IMR-90 (cell line): ENCODE measurements around the gene IRF2BP1. TPM values are rescaled to one million over a fixed set of nuclear protein-coding genes. Genes with fewer than 3 reads are reported as not detected.

Experiments
- ATAC-seq: fragments of 200-7000 bp; cut with Tn5 transposase; 2 replicates; pipeline ENCODE4 v1.9.1; 2020; ENCODE audit warnings: low read depth, mild to moderate bottlenecking, moderate library complexity
- BruUV-seq: library from RNA; stranded (reverse); fragments of 400-500 nt; replicated peaks from 2 replicates; lab custom pipeline; 2021; lab: Mats Ljungman, UMichigan
- CTCF ChIA-PET: fragments of 300-600 bp; formaldehyde crosslinking; extraction: SDS; loops from one replicate; lab custom pipeline; 2021; ENCODE audit warnings: antibody characterized with exemption; lab: Yijun Ruan, JAX
- POLR2A ChIA-PET: fragments of 300-600 bp; sonication (Branson Sonifier 250); formaldehyde crosslinking; loops from one replicate; lab custom pipeline; 2022; ENCODE audit warnings: antibody characterized with exemption; ENCODE audit not compliant: unreplicated experiment; lab: Charles Lee
- DNase-seq: peaks from one replicate; pipeline ENCODE4 v3.0.0; 2013
- H2AFZ ChIP-seq: replicated peaks from 2 replicates; pipeline ENCODE3; 2013; ENCODE audit warnings: low read length, mild to moderate bottlenecking; ENCODE audit not compliant: poor library complexity
- H2AK5ac ChIP-seq: 2 replicates; pipeline ENCODE4 v1.6.1; 2013; ENCODE audit warnings: low read depth, low read length, inconsistent platforms
- H2AK9ac ChIP-seq: replicated peaks from 2 replicates; pipeline ENCODE3; 2013; ENCODE audit warnings: mild to moderate bottlenecking, low read depth, low read length, moderate library complexity; ENCODE audit not compliant: poor library complexity
- H2BK120ac ChIP-seq: 2 replicates; pipeline ENCODE4 v1.6.1; 2013; ENCODE audit warnings: low read depth, low read length, inconsistent platforms
- H2BK15ac ChIP-seq: 3 replicates; pipeline ENCODE4 v1.6.1; 2013; ENCODE audit warnings: low read depth, low read length, inconsistent platforms
- H2BK20ac ChIP-seq: 2 replicates; pipeline ENCODE4 v1.6.1; 2013; ENCODE audit warnings: low read depth, mild to moderate bottlenecking, inconsistent platforms, low read length, moderate library complexity
- H2BK5ac ChIP-seq: 2 replicates; pipeline ENCODE4 v1.6.1; 2013; ENCODE audit warnings: mild to moderate bottlenecking, low read depth, low read length, inconsistent platforms; ENCODE audit not compliant: poor library complexity, severe bottlenecking
- H3K14ac ChIP-seq: replicated peaks from 2 replicates; pipeline ENCODE4 v1.6.1; 2013; ENCODE audit warnings: low read depth, low read length, inconsistent platforms
- H3K18ac ChIP-seq: 2 replicates; pipeline ENCODE4 v1.6.1; 2013; ENCODE audit warnings: low read depth, low read length, control low read depth
- H3K23ac ChIP-seq: 2 replicates; pipeline ENCODE4 v1.6.1; 2013; ENCODE audit warnings: low read depth, low read length, inconsistent platforms
- H3K27ac ChIP-seq: 2 replicates; pipeline ENCODE4 v1.5.1; 2013; ENCODE audit warnings: mild to moderate bottlenecking, control low read depth, low read length; ENCODE audit not compliant: insufficient read depth
- H3K27me3 ChIP-seq: 2 replicates; pipeline ENCODE4 v1.6.1; 2013; ENCODE audit warnings: low read length; ENCODE audit not compliant: control insufficient read depth, insufficient read depth
- H3K36me3 ChIP-seq: 2 replicates; pipeline ENCODE4 v1.6.1; 2013; ENCODE audit warnings: low read length, mixed read lengths; ENCODE audit not compliant: control insufficient read depth, insufficient read depth
- H3K4ac ChIP-seq: 2 replicates; pipeline ENCODE4 v1.6.1; 2013; ENCODE audit warnings: low read depth, low read length, inconsistent platforms
- H3K4me1 ChIP-seq: 2 replicates; pipeline ENCODE4 v1.6.1; 2013; ENCODE audit warnings: low read length, mixed read lengths; ENCODE audit not compliant: control insufficient read depth, insufficient read depth
- H3K4me2 ChIP-seq: 2 replicates; pipeline ENCODE4 v1.6.1; 2013; ENCODE audit warnings: low read depth, mild to moderate bottlenecking, control low read depth, low read length, moderate library complexity
- H3K4me3 ChIP-seq: 2 replicates; pipeline ENCODE4 v1.5.1; 2013; ENCODE audit warnings: low read depth, mild to moderate bottlenecking, control low read depth, low read length, moderate library complexity; ENCODE audit not compliant: insufficient read depth
- H3K56ac ChIP-seq: 2 replicates; pipeline ENCODE4 v1.6.1; 2013; ENCODE audit warnings: low read length, inconsistent platforms; ENCODE audit not compliant: insufficient read depth; ENCODE audit errors: extremely low read depth
- H3K79me1 ChIP-seq, 2 experiments: 2 replicates each; pipeline ENCODE4 v1.6.1; 2013; ENCODE audit warnings: low read length in 2 of 2, inconsistent platforms in 1 of 2, low read depth in 1 of 2
- H3K9ac ChIP-seq: 2 replicates; pipeline ENCODE4 v1.6.1; 2013; ENCODE audit warnings: low read depth, low read length, control low read depth
- H3K9me1 ChIP-seq: 2 replicates; pipeline ENCODE4 v1.6.1; 2013; ENCODE audit warnings: low read length, inconsistent platforms; ENCODE audit not compliant: insufficient read depth
- H3K9me3 ChIP-seq: 2 replicates; pipeline ENCODE4 v1.6.1; 2013; ENCODE audit warnings: low read length; ENCODE audit not compliant: control insufficient read depth, insufficient read depth
- H4K20me1 ChIP-seq: 2 replicates; pipeline ENCODE4 v1.6.1; 2013; ENCODE audit warnings: low read length, inconsistent platforms; ENCODE audit not compliant: insufficient read depth
- H4K5ac ChIP-seq: 2 replicates; pipeline ENCODE4 v1.6.1; 2013; ENCODE audit warnings: mild to moderate bottlenecking, low read depth, low read length, control low read depth
- H4K8ac ChIP-seq, 2 experiments: 2 replicates each; pipeline ENCODE4 v1.6.1; 2013; ENCODE audit warnings: low read depth in 2 of 2, low read length in 2 of 2, control low read depth in 1 of 2, inconsistent platforms in 1 of 2
- H4K91ac ChIP-seq: 2 replicates; pipeline ENCODE4 v1.6.1; 2013; ENCODE audit warnings: low read depth, low read length, inconsistent platforms; ENCODE audit not compliant: insufficient read depth
- BHLHE40 ChIP-seq: fragments of 150-350 bp; IDR thresholded peaks from 2 replicates; pipeline ENCODE4 v1.6.1; 2016; ENCODE audit warnings: mild to moderate bottlenecking, low read depth, low read length
- CEBPB ChIP-seq: IDR thresholded peaks from 2 replicates; pipeline ENCODE4 v1.6.1; 2012; ENCODE audit warnings: low read depth, low read length, improper control_type of control experiment
- CHD1 ChIP-seq: IDR thresholded peaks from 2 replicates; pipeline ENCODE4 v1.6.1; 2012; ENCODE audit warnings: low read depth, low read length, improper control_type of control experiment
- MAFK ChIP-seq: IDR thresholded peaks from 2 replicates; pipeline ENCODE4 v1.6.1; 2012; ENCODE audit warnings: low read depth, low read length, improper control_type of control experiment
- MAZ ChIP-seq: IDR thresholded peaks from 2 replicates; pipeline ENCODE4 v1.6.1; 2012; ENCODE audit warnings: low read depth, mild to moderate bottlenecking, low read length, improper control_type of control experiment, moderate library complexity, borderline replicate concordance
- POLR2A ChIP-seq: IDR thresholded peaks from 2 replicates; pipeline ENCODE4 v1.6.1; 2012; ENCODE audit warnings: mild to moderate bottlenecking, low read depth, low read length
- RCOR1 ChIP-seq: IDR thresholded peaks from 2 replicates; pipeline ENCODE4 v1.6.1; 2012; ENCODE audit warnings: mild to moderate bottlenecking, low read length, improper control_type of control experiment; ENCODE audit not compliant: insufficient replicate concordance
- RFX5 ChIP-seq: IDR thresholded peaks from 2 replicates; pipeline ENCODE4 v1.8.0; 2012; ENCODE audit warnings: low read depth, mild to moderate bottlenecking, low read length, moderate library complexity
- WGBS, 2 experiments: methylation state at CpG; one replicate each; pipeline versions ENCODE4 v1.1.5 to v1.1.7; 2013; ENCODE audit warnings: missing lambda C conversion rate in 2 of 2; ENCODE audit not compliant: insufficient read length in 1 of 2; ENCODE audit errors: extremely low coverage in 2 of 2; 5-methylcytosine and 5-hydroxymethylcytosine counted together
- dilution Hi-C: fragments of 300-500 bp; cut with HindIII; formaldehyde crosslinking; loops from one replicate; pipeline ENCODE4 v1.14.3; 2018; ENCODE audit warnings: low sequenced_read_pairs; ENCODE audit not compliant: unreplicated experiment
- in situ Hi-C: fragments of 300-500 bp; cut with MboI; formaldehyde crosslinking; loops from 3 replicates; pipeline ENCODE4 v1.14.3; 2019; ENCODE audit warnings: low sequenced_read_pairs, inconsistent platforms, mixed read lengths
- intact Hi-C: fragments of 100-400 bp; cut with micrococcal nuclease; formaldehyde crosslinking; loops from 2 replicates; pipeline ENCODE4 v1.10.0; 2022
- polyA plus RNA-seq, 3 experiments: library from polyadenylated mRNA; depleted of rRNA; stranded (reverse); fragments of >200 nt; gene quantifications; 2 replicates each; pipeline ENCODE4 v1.2.3, GENCODE V29; 2012; ENCODE audit warnings: low replicate concordance in 1 of 3
- total RNA-seq: library from RNA; depleted of rRNA; stranded (reverse); fragments of >200 nt; gene quantifications from 2 replicates; pipeline ENCODE4 v1.2.3, GENCODE V29; 2012
- TF ChIP-seq, protein P1 (sequence below): fragments of 150-350 bp; IDR thresholded peaks from 2 replicates; pipeline ENCODE4 v1.6.1; 2016; ENCODE audit warnings: low read depth, mild to moderate bottlenecking, low read length, moderate library complexity, borderline replicate concordance

Gene IRF2BP1
- total and polyA plus RNA-seq, 2 of the 4 experiments (the other 2 are of a cell fraction) = 4.5 to 8.5 TPM

DNA sequence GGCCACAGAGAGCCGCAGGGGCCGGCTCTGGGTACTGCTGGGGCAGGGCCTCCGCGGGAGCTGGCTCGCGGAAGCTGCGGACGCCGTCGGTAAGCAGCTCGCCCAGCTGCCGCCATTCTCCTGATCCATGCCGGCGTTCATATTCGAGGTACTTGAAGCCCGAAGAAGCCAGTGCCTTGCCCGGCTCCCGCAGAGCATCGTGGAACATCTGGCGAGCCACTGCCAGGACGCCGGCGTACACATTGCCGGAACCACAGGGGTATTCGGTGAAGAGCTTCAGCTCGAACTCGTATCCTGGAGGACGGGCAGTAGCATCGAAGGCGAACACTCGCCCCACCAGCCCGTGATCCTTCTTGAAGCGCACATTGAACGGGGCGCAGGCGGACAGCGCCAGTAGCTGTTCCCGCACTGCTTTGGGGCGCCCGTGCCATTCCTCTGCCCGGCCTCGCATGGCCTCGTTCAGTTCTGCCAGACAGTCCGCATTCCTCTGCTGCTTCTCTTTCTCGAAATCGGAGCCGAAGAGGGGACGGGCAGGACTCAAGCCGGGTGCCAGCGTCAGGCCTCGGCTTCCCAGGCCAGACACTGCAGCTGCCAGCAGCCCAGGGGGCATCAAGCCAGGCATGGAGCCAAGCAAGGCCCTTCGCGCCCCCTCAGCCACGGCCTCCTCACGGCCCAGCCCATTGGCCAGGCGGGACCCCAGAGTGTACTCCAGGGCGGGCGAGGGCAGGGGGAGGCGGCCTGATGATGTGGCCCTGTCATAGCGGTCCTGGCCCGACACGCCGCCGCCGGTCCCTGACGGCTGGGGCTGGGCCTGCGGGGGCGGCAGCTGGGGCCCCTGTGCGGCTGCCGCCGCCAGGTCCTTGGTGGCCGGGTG, 1.0 kb downstream of the IRF2BP1 start (continued):
- no peak for TF ChIP-seq RFX5
- no peak for TF ChIP-seq MAFK
- no peak for TF ChIP-seq POLR2A

DNA sequence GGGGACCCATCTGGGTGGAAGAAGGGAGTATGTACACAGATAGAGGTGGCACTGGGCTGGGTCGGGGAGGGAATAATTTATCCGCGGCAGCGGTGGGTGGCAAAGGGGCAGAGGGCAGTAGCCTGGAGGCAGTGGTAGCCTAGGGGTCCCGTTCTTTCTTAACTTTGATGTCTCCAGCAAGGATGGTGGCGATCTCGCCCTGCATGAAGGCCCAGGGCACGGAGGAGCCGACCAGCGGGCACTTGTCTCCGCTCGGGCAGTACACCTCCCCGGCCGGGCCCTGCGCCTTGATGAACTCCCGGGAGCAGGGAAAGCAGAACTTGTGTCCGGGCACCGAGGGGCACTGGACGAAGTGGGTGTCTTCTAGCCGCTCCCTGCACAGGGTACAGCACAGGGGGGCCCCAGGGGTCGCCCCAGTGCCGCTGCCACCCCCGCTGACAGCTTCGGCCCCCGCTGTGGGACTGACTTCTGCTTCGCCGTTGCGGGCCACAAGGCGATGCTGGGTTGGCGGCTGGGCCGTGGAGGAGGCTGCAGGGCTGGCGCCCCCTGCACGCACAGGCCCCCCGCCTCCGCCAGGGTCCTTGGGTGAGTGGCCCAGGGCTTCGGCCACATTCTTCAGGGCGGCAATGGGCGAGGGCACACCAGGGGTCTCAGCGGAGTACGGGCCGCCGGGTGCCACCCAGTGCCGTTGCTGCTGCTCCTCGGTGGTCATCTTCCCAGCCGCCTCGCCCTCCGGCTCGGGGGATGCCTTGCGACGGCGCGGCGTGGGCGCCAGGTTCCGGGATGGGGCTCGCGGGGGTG, 1.9 kb downstream of the IRF2BP1 start:
- in situ Hi-C loops (no loop called here), intact Hi-C loops (no loop called here), dilution Hi-C loops (no loop called here)
- ChIA-PET CTCF (interaction anchor here (1.0 kb wide), 1 partner anchor 20 kb away, joined by 3 read pairs; no protein-coding TSS in a partner anchor), POLR2A (no interaction called here)
- peaks cover 15% of the 10 kb centered on the region for H4K20me1 ChIP-seq
- H3K18ac ChIP-seq = no peak overlapping the region
- H3K79me1 ChIP-seq = peaks cover 8 to 30% of the 10 kb centered on the region in 2 experiments
- no peak overlapping the region for H2AK5ac ChIP-seq
- H2AK9ac ChIP-seq = peak overlapping the region; percentile 46
- H3K4me3 ChIP-seq = no peak overlapping the region
- H3K23ac ChIP-seq = no peak overlapping the region
- no peak overlapping the region for H2BK120ac ChIP-seq
- no peak for TF ChIP-seq RCOR1
- TF ChIP-seq CEBPB = no peak
- no peak for TF ChIP-seq CHD1
- TF ChIP-seq MAZ = no peak
- TF ChIP-seq, protein P1, sequence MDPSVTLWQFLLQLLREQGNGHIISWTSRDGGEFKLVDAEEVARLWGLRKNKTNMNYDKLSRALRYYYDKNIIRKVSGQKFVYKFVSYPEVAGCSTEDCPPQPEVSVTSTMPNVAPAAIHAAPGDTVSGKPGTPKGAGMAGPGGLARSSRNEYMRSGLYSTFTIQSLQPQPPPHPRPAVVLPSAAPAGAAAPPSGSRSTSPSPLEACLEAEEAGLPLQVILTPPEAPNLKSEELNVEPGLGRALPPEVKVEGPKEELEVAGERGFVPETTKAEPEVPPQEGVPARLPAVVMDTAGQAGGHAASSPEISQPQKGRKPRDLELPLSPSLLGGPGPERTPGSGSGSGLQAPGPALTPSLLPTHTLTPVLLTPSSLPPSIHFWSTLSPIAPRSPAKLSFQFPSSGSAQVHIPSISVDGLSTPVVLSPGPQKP = no peak
- TF ChIP-seq BHLHE40 = no peak
- H4K5ac ChIP-seq = no peak overlapping the region
- no peak overlapping the region for H3K4ac ChIP-seq
- BruUV-seq = no TSS peak
- ATAC-seq = no peak
- H4K91ac ChIP-seq = no peak overlapping the region
- peaks cover 7% of the 10 kb centered on the region; the same call in 1 of the 2 replicates for H3K36me3 ChIP-seq
- 95% methylated on average over 30 of the region's 57 CpGs; no CpG with 5 or more reads in 1 of the 2 experiments for WGBS, 2 experiments
- DNase-seq = no peak
- H4K8ac ChIP-seq = no peak overlapping the region
- H3K9me3 ChIP-seq = no peaks in the 10 kb centered on the region
- H3K9me1 ChIP-seq = peaks cover 6% of the 10 kb centered on the region; the same call in 1 of the 2 replicates
- H3K9ac ChIP-seq = 0 out of 2 replicates have a peak overlapping the region, but pooled peaks have one; percentile 29
- H2AFZ ChIP-seq = no peak overlapping the region
- H3K4me1 ChIP-seq = peaks cover 10% of the 10 kb centered on the region
- H3K27me3 ChIP-seq = no peaks in the 10 kb centered on the region
- no peak overlapping the region for H2BK20ac ChIP-seq
- H2BK5ac ChIP-seq = no peak overlapping the region
- H3K14ac ChIP-seq = no peak overlapping the region
- H3K27ac ChIP-seq = no peak overlapping the region
- H3K56ac ChIP-seq = no peak overlapping the region
- H2BK15ac ChIP-seq = no peak overlapping the region
- no peak overlapping the region for H3K4me2 ChIP-seq
